SK-N-SH treated with all-trans-retinoic acid at 6 μM for 48 hours (cell line): ENCODE results near the gene AVEN.

Experiments used
- ARNTL ChIP-seq: fragments of 450-650 bp; formaldehyde crosslinking; IDR thresholded peaks from 2 replicates; pipeline ENCODE4 v1.5.0; 2020; ENCODE audit warnings: low read depth, mild to moderate bottlenecking, moderate library complexity, borderline replicate concordance
- BACH2 ChIP-seq: fragments of 250-450 bp; sonication (Bioruptor Pico); IDR thresholded peaks from 2 replicates; pipeline ENCODE4 v1.9.0; 2021; ENCODE audit warnings: mild to moderate bottlenecking, borderline replicate concordance
- ESRRG ChIP-seq: fragments of 250-450 bp; sonication (Bioruptor Pico); IDR thresholded peaks from 2 replicates; pipeline ENCODE4 v1.6.1; 2021; ENCODE audit warnings: mild to moderate bottlenecking
- GLIS3 ChIP-seq: fragments of 250-450 bp; sonication (Bioruptor Pico); IDR thresholded peaks from 2 replicates; pipeline ENCODE4 v1.5.0; 2020; ENCODE audit warnings: mild to moderate bottlenecking, moderate library complexity
- ISL1 ChIP-seq: fragments of 250-450 bp; sonication (Bioruptor Pico); IDR thresholded peaks from 2 replicates; pipeline ENCODE4 v2.1.2; 2022; ENCODE audit warnings: mild to moderate bottlenecking, moderate library complexity
- OSR1 ChIP-seq: fragments of 250-450 bp; sonication (Bioruptor Pico); IDR thresholded peaks from 2 replicates; pipeline ENCODE4 v1.8.0; 2022; ENCODE audit warnings: moderate library complexity, mild to moderate bottlenecking, inconsistent platforms
- PATZ1 ChIP-seq: fragments of 250-450 bp; sonication (Bioruptor Pico); IDR thresholded peaks from 2 replicates; pipeline ENCODE4 v1.8.0; 2020; ENCODE audit warnings: mild to moderate bottlenecking, moderate library complexity, borderline replicate concordance
- POU6F1 ChIP-seq: fragments of 250-450 bp; sonication (Bioruptor Pico); IDR thresholded peaks from 2 replicates; pipeline ENCODE4 v1.8.0; 2021; ENCODE audit warnings: low read depth, mild to moderate bottlenecking, moderate library complexity, borderline replicate concordance
- TOX ChIP-seq: fragments of 250-450 bp; sonication (Bioruptor Pico); IDR thresholded peaks from 2 replicates; pipeline ENCODE4 v1.8.0; 2021; ENCODE audit warnings: mild to moderate bottlenecking, moderate library complexity, borderline replicate concordance
- ZC3H10 ChIP-seq: fragments of 250-450 bp; sonication (Bioruptor Pico); IDR thresholded peaks from 2 replicates; pipeline ENCODE4 v1.5.1; 2021; ENCODE audit warnings: mild to moderate bottlenecking, moderate library complexity
- ZNF8 ChIP-seq: fragments of 450-650 bp; formaldehyde crosslinking; IDR thresholded peaks from 2 replicates; pipeline ENCODE4 v1.5.0; 2020; ENCODE audit warnings: mild to moderate bottlenecking, moderate library complexity

- TF ChIP-seq ARNTL (CRISPR knock-in tag) (no peak), ISL1 (no peak), TOX (no peak), ZNF8 (CRISPR knock-in tag) (no peak), ZC3H10 (CRISPR knock-in tag) (no peak), GLIS3 (CRISPR knock-in tag) (no peak), ESRRG (CRISPR knock-in tag) (no peak), PATZ1 (CRISPR knock-in tag) (no peak), POU6F1 (no peak), OSR1 (CRISPR knock-in tag) (no peak), BACH2 (no peak)
These were observed 53.7 kb downstream of the AVEN start for GRCh38 chr15:33985287-33985686.
